Psoas muscle (tissue), 8 donors: ENCODE measurements around the gene TMEM190. TPM values are rescaled to one million over a fixed set of nuclear protein-coding genes. Genes with fewer than 3 reads are reported as not detected.

Experiments
- ATAC-seq, 4 donors: fragments of 200-7000 bp; cut with Tn5 transposase; one replicate each; pipeline ENCODE4 v1.9.1; 2020; ENCODE audit warnings: moderate library complexity in 3 of 4, mild to moderate bottlenecking in 2 of 4
- DNase-seq, 2 donors: peaks; one replicate each; pipeline ENCODE4 v3.0.0-alpha.2; 2020
- H3K27ac ChIP-seq: fragments of 200-600 bp; one replicate; pipeline ENCODE4 v1.8.0; 2022
- H3K27me3 ChIP-seq, 3 donors: fragments of 200-600 bp in 1 of 3; one replicate each; pipeline versions ENCODE4 v1.6.1 to v1.8.0; 2013 to 2022; ENCODE audit warnings: low read length in 2 of 3, mild to moderate bottlenecking in 2 of 3, moderate library complexity in 1 of 3; ENCODE audit not compliant: insufficient read depth in 3 of 3
- H3K36me3 ChIP-seq, 2 donors: fragments of 200-600 bp in 1 of 2; one replicate each; pipeline versions ENCODE4 v1.6.1 to v1.8.0; 2013 to 2022; ENCODE audit warnings: low read depth in 1 of 2, mild to moderate bottlenecking in 1 of 2, moderate library complexity in 1 of 2; ENCODE audit not compliant: insufficient read depth in 1 of 2
- H3K4me1 ChIP-seq: fragments of 200-600 bp; one replicate; pipeline ENCODE4 v1.8.0; 2022
- H3K4me3 ChIP-seq: fragments of 200-600 bp; one replicate; pipeline ENCODE4 v1.8.0; 2022; ENCODE audit warnings: mild to moderate bottlenecking
- H3K9me3 ChIP-seq: fragments of 200-600 bp; one replicate; pipeline ENCODE4 v1.8.0; 2022
- CTCF ChIP-seq: fragments of 200-600 bp; IDR thresholded peaks from one replicate; pipeline ENCODE4 v1.8.0; 2022; ENCODE audit warnings: antibody characterized with exemption
- WGBS, 3 donors: extraction: QIAGEN DNeasy Blood & Tissue Kit; methylation state at CpG; one replicate each; pipeline versions ENCODE4 v1.1.6 to v1.1.7; 2013; 5-methylcytosine and 5-hydroxymethylcytosine counted together
- intact Hi-C, 2 donors: fragments of 100-400 bp; cut with DNase I; formaldehyde crosslinking; loops; one replicate each; pipeline versions ENCODE4 v1.11.0 to v1.14.2; 2022
- polyA plus RNA-seq, 3 donors: library from polyadenylated mRNA; stranded (reverse); fragments of 200-250 nt; gene quantifications; one replicate each; pipeline ENCODE4 v1.2.3, GENCODE V29; 2013
- total RNA-seq, 4 donors: library from RNA; stranded (reverse); fragmentation: NEBNext Ultra II Directional in 2 of 4; extraction: Animal tissue kit (Norgen Biotek cat#: 25700) in 2 of 4; gene quantifications; one replicate each; pipeline versions ENCODE4 v1.2.1 to v1.2.4, GENCODE V29; 2021 to 2023
- donor health status: healthy with polysubstance abuse.
- donor health status: DM: no; HTN: no; CAD: no; lungs with moderate emphysema.
- donor health status: Bipolar disorder and iron deficiency.
- donor health status: healthy.
- donor health status: DM: yes; HTN: yes; CAD: no.
- donor health status: DM: no; HTN: no; CAD: no.
- donor health status: DM: no; HTN: no; CAD: no.
- donor health status: DM: yes; HTN: yes; CAD: no.

Gene TMEM190
- total and polyA plus RNA-seq, 7 donors = not detected

DNA sequence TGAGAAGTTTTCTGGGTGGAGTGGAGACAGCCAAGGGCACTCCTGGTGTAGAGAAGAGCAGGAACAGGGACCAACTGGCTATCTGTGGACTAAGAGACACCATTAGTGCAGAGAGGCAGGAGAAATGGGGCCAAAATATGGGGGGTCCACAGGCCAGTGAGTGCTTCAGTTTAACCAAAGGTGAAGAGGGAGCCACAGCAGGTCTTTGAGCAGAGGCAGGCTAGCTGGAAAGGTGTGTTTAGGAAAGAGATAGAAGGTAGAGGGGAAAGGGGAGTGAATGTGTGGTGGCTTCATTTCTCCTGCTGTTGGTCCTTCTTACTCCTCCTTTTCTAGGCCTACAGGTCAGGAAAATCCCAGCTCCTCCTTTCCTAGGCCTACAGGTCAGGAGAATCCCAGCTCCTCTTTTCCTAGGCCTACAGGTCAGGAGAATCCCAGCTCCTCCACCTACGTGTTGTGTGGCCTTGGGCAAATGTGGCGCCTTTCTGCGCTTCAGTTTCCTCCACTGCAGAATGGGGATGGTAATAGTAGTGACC lies 6.0 kb downstream of the TMEM190 start:
- no peak overlapping the region for H3K27ac ChIP-seq
- peaks cover 0 to 3% (median 0%) of the 10 kb centered on the region in 3 donors for H3K27me3 ChIP-seq
- TF ChIP-seq CTCF = no peak
- WGBS, 3 donors = 95 to 100% (median 99%) methylated on average over 3 of the region's 3 CpGs
- no peak for ATAC-seq
- peaks cover 0 to 13% of the 10 kb centered on the region in 2 donors for H3K36me3 ChIP-seq
- intact Hi-C loops = loop anchor here (5.0 to 10.0 kb wide), 4 partner anchors 40 to 272 kb away; partner anchors contain the start of genes U2AF2 (in 1 of the 2) and ZNF784 (in 1 of the 2)
- peaks cover 18% of the 10 kb centered on the region for H3K4me1 ChIP-seq
- no peak for DNase-seq
- no peaks in the 10 kb centered on the region for H3K9me3 ChIP-seq
- H3K4me3 ChIP-seq = no peak overlapping the region

GRCh38 chr19:55383279-55384130 lies 6.9 kb downstream of the TMEM190 start:
- Histone ChIP-seq H3K9me3 (no peaks in the 10 kb centered on the region), H3K4me3 (peak overlapping the region; percentile 81), H3K36me3 (peaks cover 5 to 22% of the 10 kb centered on the region in 2 donors), H3K27ac (peak overlapping the region; percentile 86), H3K27me3 (no peaks in the 10 kb centered on the region), H3K4me1 (peaks cover 27% of the 10 kb centered on the region)
- peak; percentile 23 for TF ChIP-seq CTCF
- ATAC-seq = peak in 3 of 4 donors; percentile 10 to 22 (median 14)
- peak; percentile 62 to 80 for DNase-seq
- intact Hi-C loops = loop anchor here (5.0 to 10.0 kb wide), 4 partner anchors 41 to 271 kb away; partner anchors contain the start of genes U2AF2 (in 1 of the 2) and ZNF784 (in 1 of the 2)
- WGBS, 3 donors = 5 to 9% (median 7%) methylated on average over 45 to 88 of the region's 88 CpGs

GRCh38 chr19:55384131-55384919 lies 7.7 kb downstream of the TMEM190 start, which contains the start of gene TMEM238:
TSS of gene TMEM238 (minus strand) at chr19:55384292. CDS start at chr19:55384259, 33 bp downstream.
- peaks cover 8 to 30% of the 10 kb centered on the region in 2 donors for H3K36me3 ChIP-seq
- ATAC-seq (peak in 3 of 4 donors; percentile 6 to 15 (median 8)), DNase-seq (peak; percentile 48 to 68)
- peaks cover 32% of the 10 kb centered on the region for H3K4me1 ChIP-seq
- 20 to 35% (median 26%) methylated on average over 50 to 72 of the region's 72 CpGs for WGBS, 3 donors
- peak within 1 kb of the TSS; percentile 86 for H3K27ac ChIP-seq
- no peaks in the 10 kb centered on the region for H3K27me3 ChIP-seq
- H3K9me3 ChIP-seq = no peaks in the 10 kb centered on the region
- intact Hi-C loops = loop anchor here (5.0 to 10.0 kb wide), 4 partner anchors 42 to 270 kb away; partner anchors contain the start of genes U2AF2 (in 1 of the 2) and ZNF784 (in 1 of the 2)
- H3K4me3 ChIP-seq = peak within 1 kb of the TSS; percentile 81
- no peak for TF ChIP-seq CTCF

DNA sequence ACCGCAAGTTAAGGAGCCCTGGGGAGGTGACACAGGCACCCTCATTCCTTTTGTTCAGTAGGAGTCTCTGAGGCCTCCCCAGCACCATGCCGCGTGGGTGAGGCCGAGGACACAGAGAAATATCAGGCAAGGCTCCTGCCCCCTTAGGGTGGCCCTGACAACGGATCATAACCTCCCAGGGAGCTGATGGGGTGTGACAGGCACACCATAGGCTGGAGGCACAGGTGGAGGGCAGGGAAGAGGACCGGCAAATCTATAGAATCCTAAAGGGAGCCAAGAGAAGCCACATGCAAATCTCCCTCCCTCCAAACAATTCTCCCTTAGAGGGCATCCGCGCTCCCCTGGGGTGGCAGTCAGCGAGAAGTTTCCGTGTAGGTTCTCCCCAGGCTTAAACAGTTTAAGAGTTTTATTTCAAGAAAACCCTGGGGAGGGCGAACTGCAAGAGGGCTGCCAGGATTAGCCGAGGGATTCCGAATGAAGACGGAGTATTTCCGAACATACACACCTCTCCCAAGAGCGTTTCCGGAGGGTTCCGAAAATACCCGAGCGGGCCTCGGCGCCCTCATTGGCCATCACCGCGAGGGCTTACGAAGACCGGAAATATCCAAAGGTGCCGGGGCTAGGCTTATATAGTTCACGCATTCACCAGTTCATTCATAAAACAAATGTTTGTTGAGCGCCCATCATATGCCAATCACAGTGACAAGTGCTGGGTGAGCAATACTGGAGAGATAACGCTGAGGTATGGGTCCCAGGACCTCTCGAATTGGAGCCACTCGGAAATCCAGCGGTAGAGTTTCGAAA lies 8.5 kb downstream of the TMEM190 start:
- TF ChIP-seq CTCF = no peak
- Histone ChIP-seq H3K4me1 (peaks cover 32% of the 10 kb centered on the region), H3K27me3 (no peaks in the 10 kb centered on the region), H3K27ac (peak overlapping the region; percentile 86), H3K9me3 (no peaks in the 10 kb centered on the region), H3K4me3 (peak overlapping the region; percentile 81), H3K36me3 (peaks cover 8 to 38% of the 10 kb centered on the region in 2 donors)
- WGBS, 3 donors = 7 to 8% (median 7%) methylated on average over 34 of the region's 34 CpGs
- intact Hi-C loops = loop anchor here (5.0 to 10.0 kb wide), 5 partner anchors 43 to 270 kb away; partner anchors contain the start of genes U2AF2 (in 1 of the 2) and ZNF784 (in 1 of the 2)
- ATAC-seq (peak; percentile 87 to 92 (median 88)), DNase-seq (peak; percentile 97)
